Measurements from ENCODE around the gene POLR1G.
"Not testable (repeated sequence)": the region's sequence is repeated elsewhere in the genome, so short reads cannot be mapped to it uniquely, and the experiment has no call there.

The POLR1G gene

GRCh38 chr19:45421947-45422498, 15.6 kb downstream of the POLR1G start:
- DNase-seq = no peak

DNA sequence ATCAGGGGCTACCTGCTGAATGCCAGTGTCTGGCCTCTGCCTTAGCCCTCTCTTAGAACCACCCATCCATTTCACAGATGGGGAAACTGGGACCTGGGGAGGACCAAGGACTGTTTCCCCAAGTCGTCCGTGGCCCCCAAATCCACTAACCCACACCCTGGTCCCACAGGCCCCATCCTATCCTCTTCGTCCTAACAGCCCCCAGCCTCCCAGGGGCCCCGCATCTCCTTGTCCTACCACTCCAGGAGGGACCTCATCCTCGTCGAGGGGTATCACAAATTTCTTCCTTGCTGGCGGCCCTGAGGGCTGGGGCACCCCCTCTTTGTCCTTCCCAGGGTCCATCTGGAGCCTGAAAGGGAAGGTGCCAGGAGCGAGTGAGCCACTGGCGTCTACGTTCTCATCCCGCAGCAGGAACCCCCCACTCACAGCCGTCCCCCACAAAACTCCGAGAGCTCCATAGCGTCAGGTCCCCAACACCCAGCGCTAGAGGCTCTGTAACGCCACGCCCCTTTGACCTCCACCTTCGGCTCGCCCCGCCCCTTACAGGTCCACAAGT, 16.7 kb downstream of the POLR1G start:
- peak in 1 of 6 experiments; percentile 65 for DNase-seq

- peak in 5 of 6 experiments; percentile 37 to 84 (median 64) for DNase-seq
Observed at GRCh38 chr19:45423589-45424190, 17.2 kb downstream of the POLR1G start, which contains the start of gene ERCC1. TSS of gene ERCC1 (minus strand) at chr19:45423917. CDS start at chr19:45423374, 543 bp downstream.

GRCh38 chr19:45424191-45425058, 18.0 kb downstream of the POLR1G start:
- no peak for DNase-seq

GRCh38 chr19:45428384-45429231, 22.2 kb downstream of the POLR1G start:
- DNase-seq = no peak

GRCh38 chr19:45429896-45430295, 23.5 kb downstream of the POLR1G start:
- not testable (repeated sequence) for DNase-seq

DNA sequence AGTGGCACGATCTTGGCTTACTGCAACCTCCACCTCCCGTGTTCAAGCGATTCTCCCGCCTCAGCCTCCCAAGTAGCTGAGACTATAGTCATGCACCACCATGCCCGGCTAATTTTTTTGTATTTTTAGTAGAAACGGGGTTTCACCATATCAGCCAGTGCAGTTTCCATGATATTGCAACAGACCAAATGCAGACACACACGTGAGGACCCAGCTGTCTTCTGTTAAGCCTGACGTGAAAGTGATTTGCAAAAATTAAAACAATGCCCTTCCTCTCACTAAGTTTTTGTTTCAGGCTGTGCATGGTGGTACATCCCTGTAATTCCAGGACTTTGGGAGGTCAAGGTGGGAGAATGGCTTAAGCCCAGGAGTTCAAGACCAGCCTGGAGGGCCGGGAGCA, 24.6 kb downstream of the POLR1G start:
- DNase-seq = not testable (repeated sequence)

- not testable (repeated sequence) for DNase-seq
Observed at GRCh38 chr19:45432543-45432942, 26.1 kb downstream of the POLR1G start.

DNA sequence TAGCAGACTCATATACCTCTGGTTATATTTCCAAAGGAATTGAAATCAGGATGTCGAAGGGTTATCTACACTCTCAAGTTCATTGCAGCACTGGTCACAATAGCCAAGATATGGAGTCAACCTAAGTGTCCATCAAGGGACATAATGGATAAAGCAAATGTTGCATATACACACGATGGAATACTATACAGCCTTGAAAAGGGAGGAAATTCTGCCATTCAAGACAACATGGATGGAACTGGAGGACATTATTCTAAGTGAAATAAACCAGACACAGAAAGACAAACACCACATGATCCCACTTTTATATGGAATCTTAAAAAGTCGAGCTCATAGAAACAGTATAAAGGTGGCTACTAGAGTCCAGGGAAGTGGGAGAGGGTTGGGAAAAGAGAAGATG, 30.9 kb downstream of the POLR1G start:
- no peak for DNase-seq

DNA sequence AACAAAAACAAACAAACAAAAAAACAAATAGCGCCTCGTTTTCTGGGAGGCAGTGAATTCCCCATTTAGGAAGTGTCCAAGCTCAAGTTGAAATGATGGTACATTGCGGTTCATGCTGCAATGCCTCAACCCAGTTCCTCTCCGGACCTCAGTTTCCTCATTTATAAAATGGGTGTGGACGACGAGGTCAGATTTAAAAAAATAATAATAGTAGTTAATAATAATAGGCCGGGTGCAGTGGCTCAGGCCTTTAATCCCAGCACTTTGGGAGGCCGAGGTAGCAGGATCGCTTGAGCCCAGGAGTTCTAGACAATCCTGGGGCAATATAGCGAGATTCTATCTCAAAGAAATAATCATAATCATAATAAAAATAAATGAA, 32.7 kb downstream of the POLR1G start:
- DNase-seq = no peak

- peak; percentile 80 to 94 (median 86) for DNase-seq
Observed at GRCh38 chr19:45439569-45440258, 33.3 kb downstream of the POLR1G start.

GRCh38 chr19:45440259-45440638, 33.8 kb downstream of the POLR1G start:
- DNase-seq = peak in 1 of 6 experiments; percentile 23

GRCh38 chr19:45440873-45441654, 34.6 kb downstream of the POLR1G start:
- no peak for DNase-seq

GRCh38 chr19:45442408-45442777, 35.9 kb downstream of the POLR1G start:
- DNase-seq = no peak

GRCh38 chr19:45442778-45443461, 36.5 kb downstream of the POLR1G start:
- peak; percentile 15 to 56 (median 32) for DNase-seq

- peak; percentile 10 to 56 (median 33) for DNase-seq
Observed at GRCh38 chr19:45443462-45444317, 37.2 kb downstream of the POLR1G start.

GRCh38 chr19:45444318-45445041, 38.0 kb downstream of the POLR1G start:
- peak; percentile 50 to 77 (median 64) for DNase-seq

DNA sequence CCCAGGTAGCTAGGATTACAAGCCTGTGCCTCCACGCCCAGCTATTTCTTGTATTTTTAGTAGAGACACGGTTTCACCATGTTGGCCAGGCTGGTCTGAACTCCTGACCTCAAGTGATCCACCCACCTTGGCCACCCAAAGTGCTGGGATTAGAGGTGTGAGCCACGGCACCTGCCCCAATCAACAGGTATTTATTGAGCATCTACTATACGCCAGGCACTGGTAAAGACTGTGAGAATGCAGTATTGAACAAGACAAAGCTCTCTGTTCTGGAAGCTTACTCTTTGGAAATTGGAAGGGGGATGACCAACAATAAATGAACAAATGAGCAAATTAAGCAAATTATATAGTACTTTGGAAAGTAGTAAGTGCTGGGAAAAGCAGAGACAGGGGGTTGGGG, 38.7 kb downstream of the POLR1G start:
- no peak for DNase-seq

- DNase-seq = peak in 1 of 6 experiments; percentile 22
Observed at GRCh38 chr19:45446295-45446694, 39.9 kb downstream of the POLR1G start.

Measured in stimulated activated naive CD4-positive, alpha-beta T cell (primary cell).